RPMI7951 (cell line): ENCODE data around the gene ERC2. TPM values are rescaled to one million over a fixed set of nuclear protein-coding genes. Genes with fewer than 3 reads are reported as not detected.

Experiments
- DNase-seq: peaks from one replicate; pipeline ENCODE4 v3.0.0-alpha.2; 2012; ENCODE audit warnings: low read depth
- total RNA-seq: library from RNA; depleted of rRNA; stranded (reverse); fragments of >200 nt; shearing (Covaris generic); gene quantifications from 2 replicates; pipeline ENCODE4 v1.2.3, GENCODE V29; 2014

The ERC2 gene
- total RNA-seq, 1 experiment from 2014 or later, result 0.24 TPM

GRCh38 chr3:56253941-56254665 is 214.2 kb downstream of the ERC2 start:
- no peak for DNase-seq

DNA sequence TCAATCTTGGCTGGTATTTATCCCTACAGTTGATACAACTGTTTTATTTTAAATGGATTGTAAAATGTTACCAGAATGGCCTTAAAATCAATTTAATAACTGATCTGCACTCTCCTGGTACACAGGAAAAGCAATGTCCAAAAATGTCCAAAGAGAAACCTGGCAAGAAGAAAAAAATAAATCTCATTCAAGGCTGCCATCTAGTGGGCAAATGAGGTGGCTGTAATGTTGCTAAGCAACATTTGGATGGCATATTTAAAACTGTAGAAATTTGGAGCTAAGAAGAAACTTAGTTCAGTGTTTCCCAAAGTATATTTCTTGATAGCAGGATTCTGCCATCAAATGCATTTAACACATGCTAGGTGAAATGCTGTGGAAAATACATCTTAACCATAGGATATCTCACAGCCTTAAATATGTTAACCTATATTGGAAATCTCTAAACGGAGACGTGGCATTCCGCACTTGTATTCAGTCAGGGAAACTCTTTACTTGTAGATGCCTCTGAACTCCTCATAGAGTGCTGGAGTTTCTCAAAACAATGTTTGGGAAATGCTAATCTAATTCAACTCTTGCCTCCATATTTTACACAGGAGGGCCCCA is 216.8 kb downstream of the ERC2 start:
- peak; percentile 64 for DNase-seq

DNA sequence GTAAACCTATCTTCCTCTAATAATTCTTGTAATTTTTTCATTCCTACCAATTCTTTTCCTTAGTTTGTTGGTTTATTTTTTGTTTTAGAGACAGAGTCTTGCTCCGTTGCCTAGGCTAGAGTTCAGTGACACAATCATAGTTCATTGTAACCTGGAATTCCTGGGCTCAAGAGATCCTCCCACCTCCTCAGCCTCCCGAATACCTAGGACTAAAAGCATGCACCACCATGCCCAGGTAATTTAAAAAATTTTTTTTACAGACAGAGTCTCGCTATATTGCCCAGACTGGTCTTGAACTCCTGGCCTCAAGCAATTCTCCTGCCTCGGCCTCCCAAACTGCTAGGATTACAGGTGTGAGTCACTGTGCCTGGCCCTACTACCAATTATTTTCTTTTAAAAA is 220.2 kb downstream of the ERC2 start:
- no peak for DNase-seq

- DNase-seq, result no peak
Measured at GRCh38 chr3:56238299-56238698, 230.0 kb downstream of the ERC2 start.

- no peak for DNase-seq
Measured at GRCh38 chr3:56233742-56234141, 234.5 kb downstream of the ERC2 start.

DNA sequence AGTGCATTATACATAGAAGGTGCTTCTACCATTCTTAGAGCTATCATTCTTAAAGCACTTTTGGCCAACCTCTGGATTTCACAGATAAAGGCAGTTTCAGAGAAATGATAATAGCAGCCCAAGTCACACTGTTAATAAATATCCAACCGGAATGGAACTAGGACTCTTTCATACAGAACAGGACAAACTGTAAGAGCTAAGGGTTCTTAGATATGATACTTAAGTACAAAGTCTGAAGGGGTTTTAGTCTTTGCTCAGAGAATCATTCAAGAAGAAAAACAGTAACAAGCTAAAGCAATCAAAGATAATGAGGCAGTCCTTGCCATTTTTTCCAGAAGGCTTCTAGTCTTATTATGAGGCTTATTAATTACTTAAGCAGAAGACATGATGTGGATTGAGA is 239.0 kb downstream of the ERC2 start:
- DNase-seq, result no peak

GRCh38 chr3:56222866-56223265 is 245.4 kb downstream of the ERC2 start:
- no peak for DNase-seq

- peak; percentile 14 for DNase-seq
Measured at GRCh38 chr3:56219894-56220805, 248.1 kb downstream of the ERC2 start.

DNA sequence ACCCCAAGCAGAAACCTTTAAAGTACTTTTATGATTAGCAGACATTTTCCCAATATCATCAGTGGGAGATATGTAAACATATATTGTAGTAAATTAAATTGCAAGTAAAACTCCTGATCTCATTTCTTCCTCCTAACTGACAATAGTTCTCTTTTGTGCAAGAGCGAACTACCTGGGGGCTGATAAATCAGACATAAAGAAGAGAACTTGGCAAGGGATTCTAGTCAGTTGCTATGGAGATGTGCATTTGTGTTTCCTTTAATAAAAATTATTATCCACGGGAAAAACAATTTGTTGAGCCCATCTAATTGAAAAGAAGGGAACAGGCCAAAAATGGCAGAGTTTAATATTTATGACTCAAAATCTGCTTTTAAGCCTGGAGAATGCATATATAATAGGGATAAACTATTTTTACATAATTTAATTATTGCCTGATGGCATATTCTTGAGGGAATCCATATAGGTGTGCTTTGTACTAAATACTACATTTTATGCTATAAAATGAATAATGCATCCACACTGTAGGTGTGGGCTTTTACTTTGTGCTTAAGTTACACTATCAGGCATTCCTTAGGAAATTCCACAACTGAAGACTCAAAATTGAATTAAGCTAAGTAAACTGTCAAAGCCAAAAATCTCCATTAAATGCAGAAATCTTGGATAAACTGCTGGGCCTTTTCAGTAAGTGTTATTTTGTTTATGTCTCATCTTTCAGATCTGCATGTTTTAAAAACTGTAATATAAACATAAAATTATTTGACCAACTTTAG is 258.1 kb downstream of the ERC2 start:
- DNase-seq, result no peak

DNA sequence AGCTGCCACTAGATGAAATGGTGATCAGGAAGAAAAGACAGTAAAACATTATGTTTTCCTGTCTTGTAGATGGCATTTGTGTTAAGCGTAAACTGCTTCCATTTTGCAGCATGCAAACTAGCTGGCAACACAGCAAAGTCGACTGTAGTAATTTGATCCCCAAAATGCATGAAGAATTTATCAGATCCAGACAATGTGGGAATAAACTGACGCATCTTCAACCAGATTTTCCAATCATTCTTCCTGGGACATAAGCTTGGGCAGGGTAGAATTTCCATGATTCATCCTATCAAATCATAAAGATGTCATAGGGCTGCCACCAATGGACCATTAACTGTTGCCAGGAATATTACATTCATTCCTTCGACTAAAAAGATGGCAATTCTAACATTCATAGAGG is 260.3 kb downstream of the ERC2 start:
- DNase-seq, result peak; percentile 55

DNA sequence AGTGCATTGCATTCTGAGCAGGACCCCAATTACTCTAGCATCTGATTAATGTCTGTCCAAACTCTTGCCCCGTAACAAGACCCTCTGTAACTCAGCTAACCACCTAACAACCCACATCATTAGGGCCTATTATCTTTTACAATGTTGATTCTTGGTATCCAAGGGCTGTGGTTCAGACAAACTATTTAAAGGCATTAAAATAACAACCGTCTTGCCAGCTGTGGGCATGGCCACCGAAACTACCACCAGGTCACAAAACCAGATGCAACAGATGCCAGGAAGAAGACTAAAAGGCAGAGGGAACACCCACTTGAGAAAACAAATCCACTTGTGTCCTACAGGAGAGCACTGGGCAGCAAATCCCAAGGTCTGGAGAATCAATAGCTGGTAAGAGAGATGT is 262.9 kb downstream of the ERC2 start:
- peak; percentile 27 for DNase-seq

GRCh38 chr3:56202997-56203396 is 265.3 kb downstream of the ERC2 start:
- DNase-seq, result no peak

GRCh38 chr3:56201407-56201806 is 266.9 kb downstream of the ERC2 start:
- no peak for DNase-seq

GRCh38 chr3:56200251-56200650 is 268.0 kb downstream of the ERC2 start:
- no peak for DNase-seq

DNA sequence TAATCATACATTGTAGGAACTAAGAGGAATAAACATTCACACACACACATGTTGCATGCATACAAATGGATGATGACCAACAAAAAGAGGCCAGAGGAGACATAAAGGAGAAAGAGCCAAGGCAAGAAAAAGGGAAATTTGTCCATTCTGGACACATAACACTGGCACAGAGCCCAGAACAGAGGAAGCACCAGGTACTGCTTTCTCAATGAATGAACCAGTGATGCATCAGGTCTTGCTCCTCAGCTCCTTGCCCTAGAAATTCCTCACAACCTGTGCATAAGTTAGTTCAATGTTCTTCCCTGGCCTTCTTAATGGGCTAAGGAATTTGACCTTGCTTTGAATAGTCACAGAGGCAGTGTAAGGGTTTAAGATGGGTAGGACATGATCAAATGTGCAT is 270.3 kb downstream of the ERC2 start:
- no peak for DNase-seq

DNA sequence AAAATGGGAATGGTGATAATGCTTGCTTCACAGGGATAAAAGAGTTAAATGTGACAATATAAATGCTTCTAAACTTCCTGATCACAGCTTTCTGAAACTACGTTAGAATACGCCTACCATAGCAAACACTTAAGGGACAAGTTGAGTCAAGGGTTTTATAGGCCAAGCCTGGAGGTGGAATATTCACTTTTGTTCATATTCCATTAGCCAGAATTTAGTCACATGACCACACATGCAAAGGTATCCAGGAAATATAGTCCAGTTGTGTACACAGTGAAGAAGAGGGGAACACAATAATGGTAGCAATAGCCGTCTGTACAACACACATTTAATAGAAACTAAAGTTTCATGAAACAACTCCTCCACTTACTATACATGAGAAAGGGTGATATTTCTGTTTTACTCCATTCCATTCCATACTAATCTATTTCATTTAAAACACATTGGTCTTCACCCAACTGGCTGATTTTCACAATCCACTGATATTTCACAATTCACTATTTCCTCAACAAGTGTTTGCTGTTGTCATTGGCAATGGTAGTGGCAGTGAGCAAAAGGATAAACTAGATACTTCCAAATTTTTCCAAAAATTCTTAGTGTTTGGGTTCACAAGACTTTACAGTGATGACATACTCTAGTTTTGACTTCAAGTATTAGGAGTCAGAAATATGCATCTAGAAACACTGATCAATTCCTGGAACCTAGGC is 270.9 kb downstream of the ERC2 start:
- DNase-seq, result no peak

GRCh38 chr3:56196700-56197099 is 271.6 kb downstream of the ERC2 start:
- no peak for DNase-seq

DNA sequence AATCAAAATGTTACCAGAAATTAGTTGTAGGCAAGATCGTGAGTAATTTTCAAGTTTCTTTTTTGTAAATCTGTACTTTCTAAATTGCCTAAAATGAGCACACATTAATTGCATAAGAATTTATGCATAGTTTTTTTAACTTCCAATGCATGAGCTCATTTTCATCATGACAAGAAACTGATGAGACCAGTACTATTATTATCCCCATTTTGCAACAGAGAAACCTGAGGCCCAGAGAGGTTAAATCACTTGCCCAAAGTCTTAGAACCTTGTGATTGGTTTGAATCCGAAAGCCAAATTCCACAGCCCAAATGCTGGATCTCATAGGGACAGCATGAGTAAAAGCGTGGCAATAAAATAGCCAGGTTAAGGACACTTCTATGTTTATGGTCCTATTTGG is 274.7 kb downstream of the ERC2 start:
- no peak for DNase-seq

- no peak for DNase-seq
Measured at GRCh38 chr3:56192001-56192400, 276.3 kb downstream of the ERC2 start.

GRCh38 chr3:56190771-56191305 is 277.4 kb downstream of the ERC2 start:
- no peak for DNase-seq

- no peak for DNase-seq
Measured at GRCh38 chr3:56190130-56190529, 278.1 kb downstream of the ERC2 start.
